22Rv1 (cell line): ENCODE data around the gene CRPPA.

Experiments
- ZFX ChIP-seq: fragments of 450-650 bp; IDR thresholded peaks from 2 replicates; pipeline ENCODE4 v1.6.1; 2017; ENCODE audit warnings: antibody characterized with exemption, borderline replicate concordance
- TF ChIP-seq, protein P1 (sequence below): fragments of 450-650 bp; IDR thresholded peaks from 2 replicates; pipeline ENCODE4 v1.5.1; 2017; ENCODE audit warnings: mild to moderate bottlenecking

DNA sequence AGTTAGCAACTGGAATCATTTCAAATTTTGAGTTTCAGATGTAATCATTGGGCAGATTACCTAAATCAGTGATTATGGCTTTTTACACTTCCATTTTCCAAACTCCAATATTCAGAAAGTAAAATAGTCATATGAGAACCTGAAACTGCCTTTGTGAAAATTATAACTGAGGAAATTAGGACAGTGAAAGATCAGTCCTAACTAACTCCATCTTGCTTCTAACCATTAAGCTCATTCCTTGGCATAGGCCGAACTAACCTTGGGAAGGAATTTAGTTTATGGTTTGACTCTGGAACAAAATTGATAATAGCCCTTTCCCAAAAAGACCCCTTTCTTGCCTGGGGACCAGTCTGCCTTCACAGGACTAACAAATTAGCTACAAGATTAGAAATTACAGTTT, 2.2 kb downstream of the CRPPA start:
- TF ChIP-seq, protein P1, sequence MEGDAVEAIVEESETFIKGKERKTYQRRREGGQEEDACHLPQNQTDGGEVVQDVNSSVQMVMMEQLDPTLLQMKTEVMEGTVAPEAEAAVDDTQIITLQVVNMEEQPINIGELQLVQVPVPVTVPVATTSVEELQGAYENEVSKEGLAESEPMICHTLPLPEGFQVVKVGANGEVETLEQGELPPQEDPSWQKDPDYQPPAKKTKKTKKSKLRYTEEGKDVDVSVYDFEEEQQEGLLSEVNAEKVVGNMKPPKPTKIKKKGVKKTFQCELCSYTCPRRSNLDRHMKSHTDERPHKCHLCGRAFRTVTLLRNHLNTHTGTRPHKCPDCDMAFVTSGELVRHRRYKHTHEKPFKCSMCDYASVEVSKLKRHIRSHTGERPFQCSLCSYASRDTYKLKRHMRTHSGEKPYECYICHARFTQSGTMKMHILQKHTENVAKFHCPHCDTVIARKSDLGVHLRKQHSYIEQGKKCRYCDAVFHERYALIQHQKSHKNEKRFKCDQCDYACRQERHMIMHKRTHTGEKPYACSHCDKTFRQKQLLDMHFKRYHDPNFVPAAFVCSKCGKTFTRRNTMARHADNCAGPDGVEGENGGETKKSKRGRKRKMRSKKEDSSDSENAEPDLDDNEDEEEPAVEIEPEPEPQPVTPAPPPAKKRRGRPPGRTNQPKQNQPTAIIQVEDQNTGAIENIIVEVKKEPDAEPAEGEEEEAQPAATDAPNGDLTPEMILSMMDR = no peak
- no peak for TF ChIP-seq ZFX
